Stimulated activated CD8-positive, alpha-beta memory T cell treated with anti-CD3 and anti-CD28 coated beads, Interleukin-15, amount 100 ng/mL, for 1 hour (primary cell): ENCODE measurements around the gene ZNF398.
"Not testable (repeated sequence)": the region's sequence is repeated elsewhere in the genome, so short reads cannot be mapped to it uniquely, and the experiment has no call there.

Source experiments
- DNase-seq: peaks from one replicate; pipeline ENCODE4 v3.0.0-alpha.2; 2020; ENCODE audit warnings: low read depth

The ZNF398 gene

GRCh38 chr7:149197675-149198074, 50.4 kb downstream of the ZNF398 start:
- DNase-seq: no peak

DNA sequence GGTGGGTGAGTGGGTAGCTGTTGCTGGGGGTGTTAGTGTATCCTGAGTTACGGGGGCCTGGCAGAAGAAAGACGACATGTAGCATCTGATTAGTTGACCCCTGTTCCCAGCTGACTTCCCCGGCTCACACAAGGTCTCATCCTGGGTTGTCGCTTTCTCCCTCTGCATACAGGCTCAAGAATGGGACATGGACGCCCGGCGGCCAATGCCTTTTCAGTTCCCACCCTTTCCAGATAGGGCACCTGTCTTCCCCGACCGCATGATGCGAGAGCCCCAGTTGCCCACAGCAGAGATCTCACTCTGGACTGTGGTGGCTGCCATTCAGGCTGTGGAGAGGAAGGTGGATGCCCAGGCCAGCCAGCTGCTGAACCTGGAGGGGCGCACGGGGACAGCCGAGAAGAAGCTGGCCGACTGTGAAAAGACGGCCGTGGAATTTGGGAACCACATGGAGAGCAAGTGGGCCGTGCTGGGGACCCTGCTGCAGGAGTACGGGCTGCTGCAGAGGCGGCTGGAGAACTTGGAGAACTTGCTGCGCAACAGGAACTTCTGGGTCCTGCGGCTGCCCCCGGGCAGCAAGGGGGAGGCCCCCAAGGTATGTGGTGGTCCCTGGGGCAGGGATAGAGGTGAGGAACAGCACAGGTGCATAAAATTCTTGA, 51.0 kb downstream of the ZNF398 start:
- no peak for DNase-seq

DNA sequence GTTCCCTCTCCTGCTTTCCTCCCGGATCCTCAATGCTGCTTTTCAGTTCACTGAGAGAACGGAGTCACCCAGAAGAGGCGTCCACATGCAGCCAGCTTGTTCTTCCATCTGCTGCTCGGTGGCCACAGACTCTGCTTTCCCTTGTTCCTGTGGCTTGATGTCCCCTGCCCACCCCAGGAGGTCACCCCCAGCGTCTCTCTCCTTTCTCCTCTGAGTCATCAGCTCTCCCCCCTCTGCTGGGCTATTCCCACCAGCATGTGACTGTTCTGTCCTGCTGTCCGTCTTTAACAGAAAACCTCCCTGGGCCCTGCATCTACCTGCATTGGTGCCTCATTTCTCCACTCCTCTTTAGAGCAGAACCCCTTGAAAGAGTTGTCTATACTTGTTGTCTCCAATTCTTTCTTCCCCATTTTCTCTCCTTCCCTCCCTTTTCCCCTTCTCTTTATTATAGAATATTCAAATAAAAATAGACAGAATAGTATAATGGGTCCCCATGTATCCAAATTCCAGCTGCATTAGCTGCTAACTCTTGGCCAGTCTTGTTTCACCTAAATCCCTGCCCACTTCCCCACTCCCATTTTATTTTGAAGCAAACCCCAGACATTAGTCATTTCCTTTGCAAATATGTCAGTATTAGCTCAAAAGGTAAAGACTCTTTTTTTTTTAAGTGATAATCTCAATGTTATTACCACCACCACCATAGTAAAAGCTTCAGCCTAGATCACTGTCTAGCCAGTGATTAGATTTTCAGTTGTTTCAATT, 52.2 kb downstream of the ZNF398 start:
- no peak for DNase-seq

DNA sequence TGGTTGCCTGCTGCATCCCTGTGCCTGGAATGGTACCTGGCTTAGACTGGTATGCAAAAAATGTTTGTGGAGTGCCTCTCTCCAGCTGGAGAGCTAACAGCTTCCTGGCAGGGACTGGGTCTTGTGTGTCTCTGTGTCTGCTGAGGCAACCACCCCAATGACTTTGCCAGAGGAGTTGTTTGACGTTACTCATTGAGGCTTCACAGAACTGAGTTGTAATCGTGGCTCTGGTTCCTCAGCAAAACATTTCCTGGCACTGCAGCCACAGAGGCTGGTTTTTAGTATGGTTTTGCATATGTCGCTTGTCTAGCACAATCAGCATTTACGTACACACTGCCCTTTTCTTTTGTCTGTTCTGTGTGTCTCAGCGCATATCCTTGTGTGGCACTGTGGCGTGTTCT, 55.6 kb downstream of the ZNF398 start:
- no peak for DNase-seq

GRCh38 chr7:149205690-149206381, 58.6 kb downstream of the ZNF398 start:
- DNase-seq: no peak

DNA sequence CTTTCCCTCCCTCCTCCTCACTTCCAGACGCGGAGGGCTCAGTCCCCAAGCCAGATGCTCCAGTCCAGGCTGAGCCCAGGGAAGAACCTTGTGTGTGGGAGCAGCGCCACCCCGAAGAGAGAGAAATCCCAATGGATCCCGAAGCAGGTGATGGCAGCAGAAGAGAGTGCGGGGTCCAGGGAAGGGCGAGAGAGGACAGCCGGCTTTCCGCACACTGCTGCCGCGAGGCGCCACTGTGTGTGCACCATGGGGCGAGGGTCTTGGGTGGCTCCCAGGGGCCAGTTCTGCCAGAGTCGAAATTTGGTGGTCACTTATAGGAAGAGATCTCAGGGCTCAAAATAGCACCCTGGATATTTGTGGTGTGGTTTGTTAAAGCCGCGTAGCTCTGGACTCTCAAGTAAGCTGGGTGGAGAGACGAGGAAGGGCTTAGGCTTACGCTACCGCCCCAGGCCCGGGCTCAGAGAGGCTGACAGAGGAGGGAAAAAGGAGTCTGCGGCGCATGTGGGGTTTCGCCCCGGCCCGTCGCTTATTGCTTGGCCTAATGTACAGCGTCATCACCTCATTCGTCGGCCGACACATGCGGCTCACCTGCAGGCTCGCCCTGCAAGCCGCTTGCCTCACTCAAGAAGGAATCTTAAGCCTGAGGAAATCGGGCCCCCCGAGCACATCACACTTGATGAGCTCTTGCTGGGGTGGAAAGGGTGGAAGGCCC, 60.2 kb downstream of the ZNF398 start:
- no peak for DNase-seq

DNA sequence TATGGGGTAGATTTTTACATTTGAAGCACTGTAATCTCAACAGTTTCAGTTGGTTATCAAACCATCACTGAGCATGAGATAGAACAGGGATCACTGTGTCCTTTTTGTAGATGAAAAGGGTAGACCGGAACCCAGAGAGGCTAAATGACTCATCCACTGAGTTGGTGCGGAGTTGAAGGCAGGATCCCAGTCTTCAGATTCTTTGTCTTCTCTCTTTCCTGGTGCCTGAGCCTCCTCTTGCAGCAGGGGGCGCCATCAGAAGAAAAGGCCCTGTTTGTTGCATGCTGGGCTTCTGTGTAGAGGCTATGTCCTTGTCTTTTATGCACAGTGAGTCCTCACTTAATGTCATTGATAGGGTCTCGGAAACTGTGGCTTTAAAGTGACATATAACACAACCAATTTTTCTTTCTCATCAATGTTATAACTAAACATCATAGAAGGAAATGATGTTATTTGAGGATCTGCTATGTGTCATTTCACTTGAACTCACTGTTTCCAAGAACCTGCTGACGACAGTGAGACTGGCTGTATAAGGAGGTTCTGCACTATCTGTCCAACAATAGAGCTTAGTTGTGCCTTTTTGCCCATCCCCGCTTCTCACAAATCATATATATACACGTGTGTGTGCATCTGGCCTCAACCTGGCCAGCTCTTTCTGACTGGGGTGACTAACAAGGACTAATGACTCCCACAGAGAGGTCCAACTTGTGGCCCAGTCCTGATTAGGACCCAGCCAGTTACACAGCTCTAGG, 62.4 kb downstream of the ZNF398 start:
- peak; percentile 51 for DNase-seq

DNA sequence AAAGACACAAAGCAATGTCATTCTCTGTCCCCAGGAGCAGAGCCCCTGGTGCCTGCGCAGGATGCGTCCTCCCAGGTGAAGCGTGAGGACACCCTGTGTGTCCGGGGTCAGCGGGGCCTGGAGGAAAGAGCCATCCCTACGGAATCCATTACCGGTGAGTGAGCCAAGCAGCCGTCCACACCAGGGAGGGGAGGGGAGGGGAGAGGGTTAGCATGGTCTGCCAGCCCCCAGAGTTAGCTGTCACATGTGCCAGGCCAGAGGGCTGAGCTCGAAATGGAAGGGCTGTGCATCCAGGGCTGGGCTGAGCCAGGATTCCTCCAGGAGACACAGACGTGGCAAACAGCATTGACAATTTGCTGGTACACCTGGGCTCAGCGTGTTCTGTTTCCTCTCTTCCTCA, 63.3 kb downstream of the ZNF398 start:
- no peak for DNase-seq

- no peak for DNase-seq
Measured at GRCh38 chr7:149214020-149214720, 66.9 kb downstream of the ZNF398 start.

- DNase-seq: no peak
Measured at GRCh38 chr7:149216402-149216801, 69.1 kb downstream of the ZNF398 start.

DNA sequence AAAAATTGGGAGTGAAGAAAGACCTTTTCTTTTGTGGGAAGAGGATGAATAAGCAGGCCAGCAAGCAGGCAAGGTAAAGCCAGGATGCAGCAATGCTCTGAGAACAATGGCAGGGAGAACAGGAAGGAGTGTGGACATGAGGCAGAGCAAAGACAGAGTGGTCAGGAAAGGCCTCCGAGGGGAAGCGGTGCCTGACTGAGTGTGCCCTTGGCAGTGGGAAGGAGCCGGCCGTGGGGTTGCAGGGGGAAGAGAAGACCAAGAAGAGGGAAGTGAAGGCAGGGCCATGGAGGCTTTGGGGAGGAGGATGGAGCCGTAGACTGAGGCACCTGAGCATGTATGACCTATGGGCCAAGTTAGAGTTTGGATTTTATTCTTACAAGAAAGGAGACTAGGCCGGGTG, 70.3 kb downstream of the ZNF398 start:
- no peak for DNase-seq

GRCh38 chr7:149218469-149219420, 71.5 kb downstream of the ZNF398 start:
- DNase-seq: no peak

- no peak for DNase-seq
Measured at GRCh38 chr7:149220534-149220933, 73.3 kb downstream of the ZNF398 start.

- no peak for DNase-seq
Measured at GRCh38 chr7:149223176-149223575, 75.9 kb downstream of the ZNF398 start.

DNA sequence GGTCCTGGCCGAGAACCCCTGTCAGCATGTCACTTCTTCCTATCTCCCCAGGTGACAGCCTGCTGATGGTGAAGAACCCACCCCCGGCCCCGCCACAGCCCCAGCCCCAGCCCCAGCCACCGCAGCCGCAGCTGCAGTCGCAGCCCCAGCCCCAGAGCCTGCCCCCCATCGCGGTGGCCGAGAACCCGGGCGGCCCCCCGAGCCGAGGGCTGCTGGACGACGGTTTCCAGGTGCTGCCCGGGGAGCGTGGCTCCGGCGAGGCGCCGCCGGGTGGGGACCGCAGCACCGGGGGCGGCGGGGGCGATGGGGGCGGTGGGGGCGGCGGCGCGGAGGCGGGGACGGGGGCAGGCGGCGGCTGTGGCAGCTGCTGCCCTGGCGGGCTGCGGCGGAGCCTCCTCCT, 76.5 kb downstream of the ZNF398 start:
- DNase-seq: no peak

DNA sequence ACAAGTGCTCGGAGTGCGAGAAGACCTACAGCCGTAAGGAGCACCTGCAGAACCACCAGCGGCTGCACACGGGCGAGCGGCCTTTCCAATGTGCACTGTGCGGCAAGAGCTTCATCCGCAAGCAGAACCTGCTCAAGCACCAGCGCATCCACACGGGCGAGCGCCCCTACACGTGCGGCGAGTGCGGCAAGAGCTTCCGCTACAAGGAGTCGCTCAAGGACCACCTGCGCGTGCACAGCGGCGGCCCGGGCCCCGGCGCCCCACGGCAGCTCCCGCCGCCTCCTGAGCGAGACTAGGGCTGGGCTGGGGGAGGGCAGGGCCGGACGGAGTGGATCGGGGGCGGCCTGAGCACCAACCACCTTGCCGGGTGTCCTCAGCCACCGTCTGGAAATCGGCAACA, 77.1 kb downstream of the ZNF398 start:
- no peak for DNase-seq

GRCh38 chr7:149225106-149225505, 77.9 kb downstream of the ZNF398 start:
- no peak for DNase-seq

GRCh38 chr7:149225656-149226055, 78.4 kb downstream of the ZNF398 start:
- no peak for DNase-seq

DNA sequence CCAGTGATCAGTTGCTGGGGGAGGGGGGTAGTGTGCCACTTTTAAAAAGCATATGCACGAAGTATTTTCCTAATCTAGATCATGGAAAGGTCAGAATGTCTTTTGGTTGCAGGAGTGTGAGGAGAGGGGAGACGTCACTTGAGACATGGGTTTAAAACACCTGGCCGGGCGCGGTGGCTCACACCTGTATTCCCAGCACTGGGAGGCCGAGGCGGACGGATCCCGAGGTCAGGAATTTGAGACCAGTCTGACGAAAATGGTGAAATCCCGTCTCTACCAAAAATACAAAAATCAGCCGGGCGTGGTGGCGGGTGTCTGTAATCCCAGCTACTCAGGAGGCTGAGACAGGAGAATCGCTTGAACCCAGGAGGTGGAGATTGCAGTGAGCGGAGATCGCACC, 79.1 kb downstream of the ZNF398 start:
- not testable (repeated sequence) for DNase-seq
